HG02938 (cell line): ENCODE results near the gene ITGA6.

Experiments used
- ATAC-seq: cut with Tn5 transposase; IDR thresholded peaks from one replicate; pipeline ENCODE4 v1.9.1; 2021; ENCODE audit warnings: mild to moderate bottlenecking, moderate library complexity; ENCODE audit not compliant: unreplicated experiment

Gene ITGA6

GRCh38 chr2:172439911-172440310 lies 12.5 kb downstream of the ITGA6 start:
- no peak for ATAC-seq

GRCh38 chr2:172440795-172441194 lies 13.4 kb downstream of the ITGA6 start:
- ATAC-seq = no peak

GRCh38 chr2:172442072-172442895 lies 14.9 kb downstream of the ITGA6 start:
- ATAC-seq = no peak

- ATAC-seq = no peak
These were observed 18.5 kb downstream of the ITGA6 start for GRCh38 chr2:172445851-172446250.

- ATAC-seq = no peak
These were observed 19.2 kb downstream of the ITGA6 start for GRCh38 chr2:172446474-172447063.

- no peak for ATAC-seq
These were observed 20.6 kb downstream of the ITGA6 start for GRCh38 chr2:172447811-172448493.

GRCh38 chr2:172448544-172449267 lies 21.3 kb downstream of the ITGA6 start:
- ATAC-seq = no peak

- no peak for ATAC-seq
These were observed 22.6 kb downstream of the ITGA6 start for GRCh38 chr2:172449911-172450550.

- no peak for ATAC-seq
These were observed 24.5 kb downstream of the ITGA6 start for GRCh38 chr2:172451923-172452322.

GRCh38 chr2:172452845-172453244 lies 25.5 kb downstream of the ITGA6 start:
- no peak for ATAC-seq

GRCh38 chr2:172454404-172455120 lies 27.2 kb downstream of the ITGA6 start:
- no peak for ATAC-seq

- no peak for ATAC-seq
These were observed 27.7 kb downstream of the ITGA6 start for GRCh38 chr2:172455121-172455515.

- ATAC-seq = no peak
These were observed 28.6 kb downstream of the ITGA6 start for GRCh38 chr2:172456002-172456401.

- ATAC-seq = no peak
These were observed 30.1 kb downstream of the ITGA6 start for GRCh38 chr2:172457536-172457935.

- no peak for ATAC-seq
These were observed 31.3 kb downstream of the ITGA6 start for GRCh38 chr2:172458561-172459124.

- no peak for ATAC-seq
These were observed 33.4 kb downstream of the ITGA6 start for GRCh38 chr2:172460780-172461201.

GRCh38 chr2:172461591-172462372 lies 34.4 kb downstream of the ITGA6 start:
- no peak for ATAC-seq

- no peak for ATAC-seq
These were observed 35.0 kb downstream of the ITGA6 start for GRCh38 chr2:172462373-172462848.

- ATAC-seq = no peak
These were observed 35.5 kb downstream of the ITGA6 start for GRCh38 chr2:172462849-172463381.
